Head of caudate nucleus (tissue), 42 donors: Measurements from ENCODE around the gene TNXB.
"Not testable (repeated sequence)": the region's sequence is repeated elsewhere in the genome, so short reads cannot be mapped to it uniquely, and the experiment has no call there.

Experiments
- DNase-seq, 42 donors: peaks; one replicate each; pipeline versions ENCODE4 v3.0.0 to v3.0.0-alpha.2; 2020 to 2021; ENCODE audit warnings: mixed read lengths in 7 of 42
- intact Hi-C: fragments of 100-400 bp; cut with DNase I; formaldehyde crosslinking; loops from one replicate; pipeline ENCODE4 v1.15.0; 2022

TNXB gene

DNA sequence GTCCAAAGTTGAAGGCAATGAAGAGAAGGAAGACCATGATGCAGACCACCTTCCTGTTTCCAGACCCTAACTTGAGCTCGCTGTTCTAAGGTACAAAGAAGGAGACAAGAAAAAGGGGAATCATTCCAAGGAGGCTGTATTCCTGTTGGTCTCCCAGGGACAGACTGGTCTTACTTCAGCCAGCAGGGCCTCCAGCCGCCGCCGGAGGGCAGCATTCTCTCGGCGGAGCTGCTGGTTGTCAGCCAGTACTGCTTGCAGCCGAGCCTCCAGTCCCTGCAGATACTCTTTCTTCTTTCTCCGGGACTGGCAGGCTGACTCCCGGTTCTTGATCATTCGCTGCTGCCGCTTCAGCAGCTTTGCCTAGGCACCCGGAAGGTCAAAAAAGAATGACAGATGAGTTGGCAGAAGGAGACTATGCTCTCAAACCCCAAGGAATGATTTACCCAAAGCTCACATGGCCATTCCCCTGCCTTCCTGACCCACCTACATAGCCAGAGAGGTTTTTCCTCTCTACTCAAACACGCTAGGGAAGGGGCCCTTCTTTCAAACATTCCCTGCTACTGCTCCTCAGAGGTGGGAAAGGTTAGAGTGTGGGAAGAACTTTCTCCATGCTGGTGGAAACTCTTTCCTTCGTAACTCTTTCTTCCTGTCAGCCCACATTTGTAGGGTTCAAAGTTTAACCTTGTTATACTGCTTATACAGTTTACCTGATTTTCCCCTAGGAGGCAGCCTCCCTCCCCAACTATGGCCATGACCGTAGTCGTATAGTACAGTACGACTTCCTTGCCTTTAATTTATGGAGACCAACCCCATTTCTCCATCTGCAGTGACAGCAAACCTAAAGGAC lies 9.9 kb upstream of the TNXB start:
- peak; percentile 75 to 96 (median 91) for DNase-seq
- intact Hi-C loops, result no loop called here

DNA sequence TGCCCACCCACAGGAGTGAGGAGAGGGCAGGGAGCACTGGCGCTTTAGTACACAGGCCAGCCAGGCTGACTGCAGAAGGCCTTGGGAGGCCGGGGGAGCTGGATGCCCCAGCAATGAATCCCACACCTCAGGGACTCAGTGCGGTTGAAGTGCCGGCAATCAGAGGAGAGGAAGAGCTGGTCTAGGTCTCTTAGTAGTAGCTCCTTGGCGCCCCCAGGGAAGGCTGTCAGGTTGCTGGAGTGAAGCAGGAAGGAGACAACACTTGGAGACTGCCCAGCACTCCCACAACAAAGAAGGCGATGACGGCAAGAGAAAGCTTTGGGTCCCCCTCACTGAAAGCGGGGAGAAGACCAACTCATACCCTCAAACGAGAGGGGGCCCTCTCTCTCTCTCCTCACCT lies 8.3 kb upstream of the TNXB start:
- DNase-seq, result no peak
- intact Hi-C loops, result no loop called here

DNA sequence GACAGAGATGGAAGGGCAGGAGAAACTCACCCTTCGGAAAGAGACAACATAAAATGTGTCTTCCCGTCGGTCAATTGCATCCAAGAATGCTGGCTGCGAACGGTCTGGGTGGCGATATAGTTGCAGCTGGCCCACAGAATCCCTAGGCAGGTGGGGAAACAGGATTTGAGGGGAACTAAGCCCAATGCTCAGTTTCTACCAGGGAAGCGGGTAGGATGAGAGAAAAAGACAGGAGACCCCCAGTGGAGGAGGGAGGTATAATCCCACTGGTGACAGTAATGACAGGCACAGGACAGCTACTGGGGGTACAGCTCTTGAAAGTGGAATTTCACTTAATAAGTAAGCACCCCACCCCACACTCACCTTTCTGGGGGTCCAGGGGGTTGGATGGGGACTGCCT lies 7.5 kb upstream of the TNXB start:
- intact Hi-C loops, result no loop called here
- DNase-seq, result peak in 2 of 42 donors; percentile 21 to 29

DNA sequence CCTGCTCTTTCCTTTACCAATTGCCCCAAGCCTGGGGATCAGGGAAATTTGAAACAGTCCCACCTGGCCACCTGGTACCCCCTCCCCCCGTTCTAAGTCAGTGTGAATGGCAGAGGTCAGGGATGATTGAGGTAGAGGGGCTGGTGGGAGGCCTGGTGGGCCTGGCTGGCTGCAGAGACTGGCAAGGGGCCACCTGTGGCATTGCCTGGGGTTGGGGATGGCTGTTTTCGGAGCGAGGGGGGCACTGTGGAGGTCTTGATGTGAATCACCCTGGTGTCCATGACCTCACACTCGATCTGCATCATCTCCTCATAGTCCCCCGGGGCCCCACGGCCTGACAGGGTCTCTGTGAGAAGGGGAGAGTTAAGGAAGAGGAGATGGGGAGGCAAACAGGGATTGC lies 6.5 kb upstream of the TNXB start:
- DNase-seq, result no peak

DNA sequence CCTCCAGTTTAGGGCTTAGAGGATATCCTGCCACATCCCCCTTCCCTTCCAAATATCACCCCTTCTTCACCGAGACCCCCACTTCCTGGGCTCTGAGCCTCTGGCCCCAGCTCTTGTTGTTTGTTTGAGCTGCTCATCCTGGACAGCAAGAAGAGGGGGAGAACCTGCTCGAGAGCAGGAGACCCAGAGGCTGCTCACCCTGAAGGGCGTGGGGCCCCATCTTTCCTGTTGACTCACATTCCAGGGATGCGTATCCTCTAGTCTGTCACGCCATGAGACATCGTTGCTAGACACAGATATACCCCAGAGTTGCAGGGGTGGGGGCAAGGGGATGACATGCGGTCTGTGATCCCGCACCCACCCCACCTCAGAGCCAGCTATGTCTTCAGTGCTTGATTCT lies 5.7 kb upstream of the TNXB start:
- DNase-seq, result no peak
- intact Hi-C loops, result no loop called here

More for the DNA sequence above, 6.5 kb upstream of the TNXB start:
- intact Hi-C loops, result no loop called here

- DNase-seq, result peak in 36 of 42 donors; percentile 14 to 83 (median 52)
- intact Hi-C loops, result no loop called here
These were observed 4.5 kb upstream of the TNXB start for GRCh38 chr6:32113386-32114352.

GRCh38 chr6:32112431-32112980 lies 3.4 kb upstream of the TNXB start:
- intact Hi-C loops, result no loop called here
- no peak for DNase-seq

GRCh38 chr6:32111424-32112066 lies 2.4 kb upstream of the TNXB start:
- intact Hi-C loops, result no loop called here
- no peak for DNase-seq

GRCh38 chr6:32110632-32111031 lies 1.5 kb upstream of the TNXB start:
- no peak for DNase-seq
- intact Hi-C loops, result no loop called here

- DNase-seq, result no peak
- intact Hi-C loops, result no loop called here
These were observed 625 bp upstream of the TNXB start for GRCh38 chr6:32109765-32110160.

- intact Hi-C loops, result no loop called here
These were observed 418 bp downstream of the TNXB start for GRCh38 chr6:32108727-32109113.

GRCh38 chr6:32108094-32108627 lies 977 bp downstream of the TNXB start:
- peak in 6 of 42 donors; percentile 24 to 59 (median 40) for DNase-seq
- intact Hi-C loops, result no loop called here

More at GRCh38 chr6:32108727-32109113, 418 bp downstream of the TNXB start:
- DNase-seq, result no peak

- intact Hi-C loops, result no loop called here
- DNase-seq, result no peak
These were observed 1.7 kb downstream of the TNXB start for GRCh38 chr6:32107406-32107805.

DNA sequence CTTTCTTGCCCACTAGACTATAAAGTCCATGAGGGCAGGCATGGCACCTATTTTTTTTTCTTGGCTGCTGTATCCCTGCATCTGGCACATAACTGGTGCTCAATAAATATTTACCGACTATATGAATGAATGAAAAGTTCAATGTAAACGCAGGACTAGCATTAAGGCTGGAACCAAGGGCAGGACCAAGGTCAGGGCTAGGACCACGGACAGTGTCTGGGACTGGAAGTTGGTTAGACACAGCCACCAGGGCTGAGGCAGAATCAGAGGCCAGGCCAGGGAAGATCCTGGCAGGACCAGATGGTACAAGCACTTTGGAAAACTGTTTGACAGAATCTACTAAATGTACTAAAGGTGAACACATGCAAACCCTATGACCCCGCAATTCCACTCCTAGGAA lies 3.7 kb downstream of the TNXB start:
- DNase-seq, result no peak
- intact Hi-C loops, result no loop called here

DNA sequence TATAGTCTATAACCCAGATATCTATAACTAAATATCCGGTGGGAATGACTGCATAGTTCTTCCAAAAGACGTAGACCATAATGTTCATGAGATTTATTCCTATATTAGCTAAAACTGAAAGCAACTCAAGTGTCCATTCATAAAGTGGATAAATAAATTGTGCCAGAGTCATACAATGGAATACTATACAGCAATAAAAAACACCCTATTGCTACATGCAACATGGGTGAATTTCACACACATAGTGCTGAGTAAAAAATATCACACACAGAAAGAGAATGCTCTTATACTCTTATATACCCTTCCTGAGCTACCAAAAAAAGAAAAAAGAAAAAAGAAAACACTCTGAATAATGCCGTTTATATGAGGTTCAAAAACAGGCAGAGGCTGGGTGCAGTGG lies 6.9 kb downstream of the TNXB start:
- intact Hi-C loops, result no loop called here
- no peak for DNase-seq

- DNase-seq, intact Hi-C loops: not testable (repeated sequence)
These were observed 8.9 kb downstream of the TNXB start for GRCh38 chr6:32100251-32100650.

DNA sequence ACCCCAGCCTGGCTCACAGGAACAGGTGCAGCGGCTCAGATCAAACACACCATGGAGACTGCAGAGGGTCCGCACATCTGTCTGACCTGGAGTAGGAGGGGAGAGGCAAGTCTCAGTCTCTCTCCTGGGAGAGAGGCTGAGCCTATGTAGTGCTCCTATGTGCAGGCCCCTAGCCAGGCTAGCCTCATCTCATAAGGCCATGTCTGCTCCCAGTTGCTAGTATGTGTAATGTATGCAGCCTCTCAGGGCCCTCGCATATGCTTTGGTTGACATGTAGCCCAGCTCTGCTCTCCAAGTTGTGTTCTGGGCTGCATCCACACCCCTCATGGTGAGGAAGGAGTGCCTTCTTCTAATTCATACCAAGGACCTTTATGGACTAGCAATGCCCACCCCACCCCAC lies 11.8 kb downstream of the TNXB start:
- intact Hi-C loops, result no loop called here
- DNase-seq, result no peak

GRCh38 chr6:32096394-32097258 lies 12.5 kb downstream of the TNXB start:
- DNase-seq, result no peak
- intact Hi-C loops, result no loop called here
